HG03097 (cell line): ENCODE results near the gene TMED5.

Experiments used
- ATAC-seq: cut with Tn5 transposase; IDR thresholded peaks from one replicate; pipeline ENCODE4 v1.9.1; 2021; ENCODE audit not compliant: unreplicated experiment, low FRiP score

TMED5 gene

DNA sequence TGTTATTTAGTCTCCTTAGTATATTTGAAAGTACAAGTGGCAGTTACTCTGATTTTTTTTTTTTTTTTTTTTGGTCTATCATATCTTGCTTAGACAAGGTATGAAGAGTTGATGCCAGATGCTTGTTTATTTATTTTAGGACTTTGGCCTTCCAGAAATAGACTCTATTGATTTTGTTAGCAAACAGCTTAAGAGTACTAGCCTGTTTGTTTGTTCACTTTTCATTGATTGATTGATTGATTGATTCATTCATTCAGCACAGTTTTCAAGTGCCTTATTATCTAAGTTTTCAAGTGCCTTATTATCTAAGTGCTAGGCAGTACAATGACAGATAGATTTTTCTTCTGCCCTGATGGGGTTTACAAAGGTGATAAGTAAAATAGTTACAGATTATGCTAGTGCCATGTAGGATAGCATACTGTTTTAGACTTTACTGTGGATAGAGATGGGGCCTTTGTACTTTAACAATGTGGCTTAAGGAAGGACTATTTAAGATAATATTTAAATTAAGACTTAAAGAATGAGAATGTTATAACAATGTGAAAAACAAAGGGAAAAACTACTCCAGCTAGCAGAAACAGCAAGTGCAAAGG is 50.6 kb downstream of the TMED5 start:
- ATAC-seq: no peak

DNA sequence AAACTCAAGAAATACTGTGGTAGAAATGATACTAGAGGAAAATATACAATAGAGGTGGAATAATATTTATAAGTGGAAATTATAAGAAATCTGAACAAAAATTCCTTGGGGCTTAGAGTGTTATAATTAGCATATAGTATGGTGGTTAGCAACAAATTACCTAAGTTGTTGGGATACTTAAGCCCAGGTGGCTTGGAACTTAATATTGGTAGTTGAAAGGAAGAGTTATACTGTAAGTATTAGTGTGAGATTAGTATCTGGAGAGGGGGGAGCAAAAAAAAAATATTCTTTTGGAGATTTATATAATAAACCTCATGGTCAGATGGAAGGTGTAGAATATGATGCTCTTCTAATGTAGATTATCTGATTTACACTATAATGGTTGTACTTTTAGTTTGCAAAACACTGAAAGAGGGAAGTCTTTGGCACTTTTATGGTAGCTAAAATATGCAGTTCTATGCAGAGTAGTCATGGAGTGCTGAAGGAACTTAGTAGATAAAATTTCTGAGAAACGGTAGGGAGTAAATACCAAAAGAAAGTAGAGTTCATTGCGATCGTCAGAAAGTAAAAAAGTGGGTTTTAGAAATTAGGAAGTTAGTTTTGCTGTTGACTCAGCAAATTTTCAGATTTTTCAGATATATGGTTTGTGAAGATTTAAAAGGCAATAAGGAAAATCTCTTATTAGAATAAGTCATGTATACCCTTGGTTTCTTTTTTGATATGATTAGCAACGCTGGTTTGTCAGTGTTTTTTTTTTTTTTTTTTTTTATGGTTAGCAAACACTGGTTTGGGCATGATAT is 55.5 kb downstream of the TMED5 start:
- ATAC-seq: no peak

GRCh38 chr1:93123201-93123783 is 56.9 kb downstream of the TMED5 start:
- ATAC-seq: no peak

DNA sequence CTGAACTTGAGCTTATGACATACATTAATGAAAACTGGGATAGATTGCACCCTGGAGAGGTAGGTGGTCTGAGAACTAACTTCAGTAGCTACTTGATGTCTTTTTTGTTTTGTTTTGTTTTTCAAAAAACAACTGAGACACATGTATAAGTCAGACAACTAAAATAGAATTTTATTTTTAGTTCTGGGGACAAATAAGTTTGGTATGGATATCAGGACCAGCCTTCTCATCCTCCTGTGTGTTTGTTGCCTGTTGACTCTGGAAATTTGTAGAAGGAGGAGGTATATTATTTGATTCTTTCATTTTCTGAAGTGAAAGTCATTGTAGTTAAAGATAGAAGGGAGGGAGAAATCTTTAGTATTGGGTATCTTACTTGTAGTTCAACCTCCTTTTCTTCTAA is 59.6 kb downstream of the TMED5 start:
- no peak for ATAC-seq

DNA sequence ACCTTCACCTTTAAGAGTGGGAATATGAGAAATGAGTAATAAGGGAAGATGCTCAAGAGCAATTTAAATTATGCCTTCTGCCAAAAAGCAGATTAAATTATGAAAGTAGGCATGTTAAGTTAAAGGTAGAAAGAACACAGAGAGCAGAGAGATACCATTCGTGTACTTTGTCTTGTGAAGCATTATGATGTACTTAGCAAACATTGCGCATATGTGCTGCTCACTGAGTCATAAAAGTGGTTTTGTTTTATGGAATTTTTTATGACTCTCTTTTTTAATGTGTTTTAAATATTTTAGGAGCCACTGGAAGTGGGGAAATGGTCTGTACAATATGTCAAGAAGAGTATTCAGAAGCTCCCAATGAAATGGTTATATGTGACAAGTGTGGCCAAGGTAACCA is 65.8 kb downstream of the TMED5 start:
- ATAC-seq: no peak

DNA sequence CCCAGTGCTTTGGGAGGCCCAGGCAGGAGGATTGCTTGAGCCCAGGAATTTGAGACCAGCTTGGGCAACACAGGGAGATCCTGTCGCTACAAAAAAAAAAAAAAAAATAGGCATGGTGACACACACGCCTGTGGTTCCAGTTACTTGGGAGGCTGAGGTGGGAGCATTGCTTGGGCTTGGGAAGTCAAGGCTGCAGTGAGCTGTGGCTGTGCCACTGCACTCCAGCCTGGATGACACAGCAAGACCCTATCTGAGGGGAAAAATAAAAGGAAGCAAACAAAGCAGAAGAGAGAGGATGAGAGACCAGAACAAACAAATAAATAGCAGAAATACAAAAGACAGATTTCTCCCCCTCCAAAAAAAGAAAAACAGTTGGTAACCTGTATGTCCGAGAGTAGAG is 67.1 kb downstream of the TMED5 start:
- no peak for ATAC-seq

GRCh38 chr1:93111561-93111960 is 68.7 kb downstream of the TMED5 start:
- ATAC-seq: no peak

DNA sequence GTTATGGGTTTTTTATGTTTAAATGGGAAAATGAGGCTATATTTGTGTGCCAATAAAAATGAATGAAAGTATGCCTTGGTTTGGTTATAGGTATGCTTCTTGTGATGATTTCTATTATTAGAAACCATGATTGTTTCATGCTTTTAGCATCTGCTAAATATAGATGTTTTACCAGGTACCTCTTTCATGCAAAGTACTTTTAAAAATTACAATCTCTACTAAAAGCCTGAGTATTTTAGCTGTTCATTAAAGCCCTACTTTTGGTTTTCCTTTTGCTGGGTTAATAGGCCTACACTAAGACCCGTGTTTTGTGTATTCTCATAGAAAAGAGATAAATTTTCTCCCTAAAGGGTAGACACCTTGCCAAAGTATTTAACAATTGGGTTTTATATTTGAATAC is 69.1 kb downstream of the TMED5 start:
- no peak for ATAC-seq

DNA sequence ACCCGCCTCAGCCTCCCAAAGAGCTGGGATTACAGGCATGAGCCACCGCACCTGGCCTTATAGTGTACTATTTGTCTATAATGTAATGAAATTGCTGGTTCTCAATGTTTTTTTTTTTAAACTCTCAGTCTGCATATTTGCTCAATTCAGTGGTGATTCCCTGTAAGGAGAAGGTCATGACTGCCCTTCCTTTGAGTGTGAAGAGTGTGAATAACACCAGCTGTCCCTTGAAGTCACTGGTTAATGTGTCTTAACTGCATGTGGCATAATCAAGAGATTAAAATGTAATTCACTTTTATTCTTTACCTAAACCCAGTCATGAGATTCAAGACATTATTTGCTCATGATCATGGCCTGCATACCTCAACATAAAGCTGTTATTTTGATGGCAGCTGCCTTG is 70.6 kb downstream of the TMED5 start:
- ATAC-seq: no peak

DNA sequence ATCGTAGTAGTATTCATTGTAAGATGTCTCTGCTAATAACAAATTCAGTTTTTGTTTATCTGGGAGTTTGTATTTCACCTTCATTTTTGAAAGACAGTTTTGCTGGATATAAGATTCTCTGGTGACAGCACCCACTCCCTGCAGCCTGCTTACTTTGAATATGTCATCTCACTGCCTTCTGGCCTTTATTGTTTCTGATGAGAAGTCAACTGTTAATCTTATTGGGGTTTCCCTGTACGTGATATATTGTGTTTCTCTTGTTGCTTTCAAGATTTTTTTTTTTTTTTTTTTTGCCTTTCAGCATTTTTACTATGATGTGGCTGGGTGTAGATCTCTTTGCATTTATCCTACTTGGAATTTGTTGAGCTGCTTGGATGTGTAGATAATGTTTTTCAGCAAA is 71.9 kb downstream of the TMED5 start:
- ATAC-seq: no peak

DNA sequence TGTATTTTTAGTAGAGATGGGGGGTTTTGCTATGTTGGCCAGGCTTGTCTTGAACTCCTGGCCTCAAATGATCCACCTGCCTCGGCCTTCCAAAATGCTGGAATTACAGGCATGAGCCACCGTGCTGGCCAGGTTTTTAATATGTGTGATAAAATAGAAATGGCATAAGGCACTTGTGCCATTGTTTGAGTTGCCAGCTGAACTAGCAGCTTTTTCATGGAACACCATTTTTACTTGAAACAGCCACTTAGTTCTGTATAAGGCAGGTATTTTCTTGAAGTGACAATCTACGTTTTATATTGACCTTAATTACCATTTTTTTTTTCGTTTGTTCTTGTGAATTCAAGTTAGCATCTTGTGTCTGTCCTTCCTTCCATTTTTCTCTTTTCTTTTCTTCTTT is 72.8 kb downstream of the TMED5 start:
- ATAC-seq: no peak

DNA sequence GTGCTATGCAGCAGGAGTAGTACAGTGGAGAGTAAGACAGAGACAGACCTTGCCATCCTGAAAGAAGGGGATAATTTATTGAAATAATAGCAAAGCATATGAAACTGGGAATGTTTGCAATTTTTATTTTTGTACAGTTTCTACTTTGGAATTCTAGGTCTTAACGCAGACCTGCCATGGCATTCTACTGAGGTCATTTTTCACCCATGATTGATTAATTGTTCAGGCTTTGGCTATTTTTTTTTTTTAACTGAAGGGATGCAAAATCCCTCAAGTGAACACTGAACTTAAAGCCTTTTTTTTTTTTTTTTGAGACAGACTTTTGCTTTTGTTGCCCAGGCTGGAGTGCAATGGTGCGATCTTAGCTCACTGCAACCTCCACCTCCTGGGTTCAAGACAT is 74.0 kb downstream of the TMED5 start:
- no peak for ATAC-seq

DNA sequence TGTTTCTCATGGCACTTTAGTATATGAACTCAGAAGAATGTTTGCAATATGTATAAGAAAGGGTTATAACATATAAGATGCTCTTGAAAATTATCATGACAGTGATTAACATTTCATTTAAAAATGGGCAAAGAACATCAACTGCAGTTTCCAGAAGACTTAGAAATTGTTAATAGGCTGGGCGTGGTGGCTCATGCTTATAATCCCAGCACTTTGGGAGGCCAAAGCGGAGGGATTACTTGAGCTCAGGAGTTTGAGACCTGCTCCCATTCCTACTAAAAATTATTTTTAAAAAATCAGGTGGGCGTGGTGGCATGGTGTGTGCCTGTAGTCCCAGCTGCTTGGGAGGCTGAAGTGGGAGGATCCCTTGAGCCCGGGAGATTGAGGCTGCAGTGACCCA is 78.1 kb downstream of the TMED5 start:
- ATAC-seq: no peak
